PC-3 (cell line): ENCODE results near the gene CA5A.

Experiments
- EZH2 ChIP-seq: fragments of 300-600 bp; sonication (generic); IDR thresholded peaks from one replicate; pipeline ENCODE4 v1.6.1; 2017; ENCODE audit warnings: antibody characterized with exemption, mild to moderate bottlenecking, low read length; ENCODE audit not compliant: unreplicated experiment
- TF ChIP-seq, protein P1 (sequence below): fragments of 300-600 bp; sonication (generic); conservative IDR thresholded peaks from 2 replicates; pipeline ENCODE4 v1.5.1; 2017; ENCODE audit warnings: antibody characterized with exemption, low read depth, mild to moderate bottlenecking, low read length

DNA sequence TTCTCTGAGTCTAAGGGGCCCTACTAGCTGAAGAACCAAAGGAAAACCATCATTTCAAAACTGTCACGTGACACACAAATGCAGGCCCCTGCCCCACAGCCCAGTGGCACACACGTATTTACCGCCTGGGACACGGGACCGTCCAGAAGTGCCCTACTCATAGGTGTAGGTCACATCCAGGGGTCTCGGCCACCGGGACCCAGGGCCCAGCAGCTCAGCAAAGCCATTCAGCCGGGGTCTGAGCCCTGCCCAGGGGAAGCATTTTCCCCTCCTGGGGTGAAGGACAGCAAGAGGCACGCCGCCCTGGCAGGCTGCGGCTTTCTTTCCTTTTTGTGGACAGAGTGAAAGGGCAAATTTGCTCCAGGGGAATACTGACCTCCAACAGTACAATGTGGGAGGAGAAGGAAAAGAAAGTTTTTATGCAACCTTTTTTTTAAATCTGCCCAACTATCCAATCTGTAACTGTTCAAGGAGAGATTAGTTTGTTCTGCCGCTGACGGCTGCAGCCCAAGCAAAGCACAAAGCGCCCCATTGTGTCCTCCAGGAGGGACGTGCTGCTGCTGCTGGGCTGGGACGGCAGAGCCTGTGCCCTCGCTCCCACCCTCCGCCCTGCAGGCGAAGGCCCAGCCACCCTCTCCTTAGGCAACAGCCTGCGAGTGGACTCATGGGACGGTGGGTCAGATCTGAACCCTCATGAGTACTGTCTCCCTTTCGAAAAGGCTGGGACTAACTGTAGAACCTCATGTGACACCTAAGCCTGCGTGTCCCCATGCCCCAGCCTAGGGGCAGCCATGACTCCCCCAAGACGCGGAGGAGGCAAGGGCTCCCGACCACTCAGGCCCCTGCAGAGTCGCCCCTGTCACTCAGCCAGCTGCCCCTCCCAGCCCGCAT is 88.3 kb downstream of the CA5A start:
- TF ChIP-seq, protein P1, sequence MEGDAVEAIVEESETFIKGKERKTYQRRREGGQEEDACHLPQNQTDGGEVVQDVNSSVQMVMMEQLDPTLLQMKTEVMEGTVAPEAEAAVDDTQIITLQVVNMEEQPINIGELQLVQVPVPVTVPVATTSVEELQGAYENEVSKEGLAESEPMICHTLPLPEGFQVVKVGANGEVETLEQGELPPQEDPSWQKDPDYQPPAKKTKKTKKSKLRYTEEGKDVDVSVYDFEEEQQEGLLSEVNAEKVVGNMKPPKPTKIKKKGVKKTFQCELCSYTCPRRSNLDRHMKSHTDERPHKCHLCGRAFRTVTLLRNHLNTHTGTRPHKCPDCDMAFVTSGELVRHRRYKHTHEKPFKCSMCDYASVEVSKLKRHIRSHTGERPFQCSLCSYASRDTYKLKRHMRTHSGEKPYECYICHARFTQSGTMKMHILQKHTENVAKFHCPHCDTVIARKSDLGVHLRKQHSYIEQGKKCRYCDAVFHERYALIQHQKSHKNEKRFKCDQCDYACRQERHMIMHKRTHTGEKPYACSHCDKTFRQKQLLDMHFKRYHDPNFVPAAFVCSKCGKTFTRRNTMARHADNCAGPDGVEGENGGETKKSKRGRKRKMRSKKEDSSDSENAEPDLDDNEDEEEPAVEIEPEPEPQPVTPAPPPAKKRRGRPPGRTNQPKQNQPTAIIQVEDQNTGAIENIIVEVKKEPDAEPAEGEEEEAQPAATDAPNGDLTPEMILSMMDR: no peak
- no peak for TF ChIP-seq EZH2
